A673 (cell line): ENCODE measurements around the gene FPGS.

Experiments
- EZH2 ChIP-seq: fragments of 200-600 bp; sonication (generic); IDR thresholded peaks from 2 replicates; pipeline ENCODE4 v1.6.1; 2017; ENCODE audit warnings: borderline replicate concordance, low read depth, mild to moderate bottlenecking, mixed read lengths, antibody characterized with exemption, low read length; ENCODE audit not compliant: poor library complexity, severe bottlenecking
- TF ChIP-seq, protein P1 (sequence below): fragments of 300-800, 200-600 bp; sonication (generic); conservative IDR thresholded peaks from 2 replicates; pipeline ENCODE4 v1.5.1; 2017; ENCODE audit warnings: low read depth, mild to moderate bottlenecking, antibody characterized with exemption, low read length, moderate library complexity, mixed read lengths

DNA sequence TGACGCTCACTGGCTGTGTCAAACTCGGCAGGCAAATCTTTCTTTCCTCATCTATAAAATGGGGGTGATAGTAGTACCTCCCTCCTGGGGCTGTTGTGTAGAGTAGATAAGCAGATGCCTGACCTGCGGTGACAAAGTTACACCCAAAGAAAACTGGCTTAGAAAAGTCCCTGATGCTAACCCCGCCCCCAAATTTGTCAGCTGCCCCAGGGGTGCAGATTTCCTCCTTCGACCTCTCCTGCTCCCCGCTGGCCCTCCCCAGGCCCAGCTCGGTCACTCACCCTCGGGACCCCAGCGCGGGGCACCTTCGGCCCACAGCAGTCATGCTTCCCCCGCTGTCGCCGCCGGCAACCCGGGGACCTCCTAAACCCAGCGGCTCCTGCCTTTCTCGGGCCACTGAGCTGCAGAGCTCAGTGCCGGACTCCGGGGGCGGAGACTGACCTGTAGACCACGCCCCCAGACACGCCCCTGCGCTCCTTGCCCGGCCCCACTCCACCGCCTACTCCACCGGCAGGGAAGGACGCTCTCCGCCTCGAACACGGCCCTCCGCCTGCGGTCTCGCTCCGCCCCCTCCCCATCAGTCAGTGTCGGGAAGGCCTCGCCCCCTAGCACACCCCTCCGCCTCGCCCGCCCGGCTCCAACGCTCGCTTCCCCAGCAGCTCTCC, 31.6 kb upstream of the FPGS start:
- TF ChIP-seq, protein P1, sequence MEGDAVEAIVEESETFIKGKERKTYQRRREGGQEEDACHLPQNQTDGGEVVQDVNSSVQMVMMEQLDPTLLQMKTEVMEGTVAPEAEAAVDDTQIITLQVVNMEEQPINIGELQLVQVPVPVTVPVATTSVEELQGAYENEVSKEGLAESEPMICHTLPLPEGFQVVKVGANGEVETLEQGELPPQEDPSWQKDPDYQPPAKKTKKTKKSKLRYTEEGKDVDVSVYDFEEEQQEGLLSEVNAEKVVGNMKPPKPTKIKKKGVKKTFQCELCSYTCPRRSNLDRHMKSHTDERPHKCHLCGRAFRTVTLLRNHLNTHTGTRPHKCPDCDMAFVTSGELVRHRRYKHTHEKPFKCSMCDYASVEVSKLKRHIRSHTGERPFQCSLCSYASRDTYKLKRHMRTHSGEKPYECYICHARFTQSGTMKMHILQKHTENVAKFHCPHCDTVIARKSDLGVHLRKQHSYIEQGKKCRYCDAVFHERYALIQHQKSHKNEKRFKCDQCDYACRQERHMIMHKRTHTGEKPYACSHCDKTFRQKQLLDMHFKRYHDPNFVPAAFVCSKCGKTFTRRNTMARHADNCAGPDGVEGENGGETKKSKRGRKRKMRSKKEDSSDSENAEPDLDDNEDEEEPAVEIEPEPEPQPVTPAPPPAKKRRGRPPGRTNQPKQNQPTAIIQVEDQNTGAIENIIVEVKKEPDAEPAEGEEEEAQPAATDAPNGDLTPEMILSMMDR: no peak
- TF ChIP-seq EZH2: no peak
